Upper lobe of left lung (tissue), 4 donors: ENCODE measurements around the gene FAM118B.

Experiments used
- CTCF ChIP-seq, 6 experiments: fragments of 450-650 bp in 4 of 6; fragments of 200-600 bp in 2 of 6; sonication (generic) in 2 of 6; IDR thresholded peaks; one replicate each; pipeline ENCODE4 v1.5.1; 2016 to 2019; ENCODE audit warnings: antibody characterized with exemption in 6 of 6
- EP300 ChIP-seq, 4 donors: sonication (generic); formaldehyde crosslinking; IDR thresholded peaks; one replicate each; pipeline ENCODE4 v1.5.1; 2017; ENCODE audit warnings: antibody characterized with exemption in 4 of 4, control low read depth in 2 of 4
- POLR2A ChIP-seq, 4 donors: fragments of 450-650 bp; IDR thresholded peaks; one replicate each; pipeline ENCODE4 v1.5.1; 2016 to 2017; ENCODE audit warnings: antibody characterized with exemption in 4 of 4, mild to moderate bottlenecking in 2 of 4
- POLR2AphosphoS5 ChIP-seq, 2 donors: sonication (generic); formaldehyde crosslinking; IDR thresholded peaks; one replicate each; pipeline ENCODE4 v1.5.1; 2017; ENCODE audit warnings: antibody characterized with exemption in 2 of 2

- TF ChIP-seq CTCF (IDR thresholded peaks at IDR 0.05) (no peak), POLR2AphosphoS5 (IDR thresholded peaks at IDR 0.05) (no peak), POLR2A (IDR thresholded peaks at IDR 0.05) (no peak), EP300 (IDR thresholded peaks at IDR 0.05) (no peak)
Measured at GRCh38 chr11:126233391-126233790, 21.8 kb downstream of the FAM118B start.
